CD14-positive monocyte (primary cell): ENCODE results near the gene CHRNB1. TPM values are rescaled to one million over a fixed set of nuclear protein-coding genes. Genes with fewer than 3 reads are reported as not detected.

Source experiments
- DNase-seq, 3 donors: peaks; one replicate each; pipeline ENCODE4 v3.0.0-alpha.2; 2011 to 2022
- H2AFZ ChIP-seq: 2 replicates; pipeline ENCODE4 v1.6.0; 2012; ENCODE audit warnings: mild to moderate bottlenecking, low read depth, low read length, inconsistent platforms; ENCODE audit not compliant: insufficient read depth, poor library complexity, severe bottlenecking
- H3K27ac ChIP-seq, 2 donors: 1 replicate in 1 of 2; 2 replicates in 1 of 2; pipeline ENCODE4 v1.5.1; 2012 to 2013; ENCODE audit warnings: low read length in 2 of 2, control low read depth in 1 of 2, inconsistent platforms in 1 of 2, low read depth in 1 of 2, mild to moderate bottlenecking in 1 of 2
- H3K27me3 ChIP-seq, 2 donors: one replicate each; pipeline versions ENCODE4 v1.6.0 to v1.6.1; 2011 to 2013; ENCODE audit warnings: low read length in 2 of 2; ENCODE audit not compliant: control insufficient read depth in 2 of 2, insufficient read depth in 2 of 2
- H3K36me3 ChIP-seq, 2 donors: replicated peaks in 1 of 2; 1 replicate in 1 of 2; 2 replicates in 1 of 2; pipeline versions ENCODE4 v1.5.1 to v1.6.1; 2012 to 2013; ENCODE audit warnings: low read length in 2 of 2, control low read depth in 1 of 2, inconsistent platforms in 1 of 2, mild to moderate bottlenecking in 1 of 2; ENCODE audit not compliant: insufficient read depth in 2 of 2, control insufficient read depth in 1 of 2
- H3K4me1 ChIP-seq, 2 donors: 1 replicate in 1 of 2; 2 replicates in 1 of 2; pipeline versions ENCODE4 v1.5.1 to v1.6.1; 2012 to 2013; ENCODE audit warnings: low read length in 2 of 2, control low read depth in 1 of 2, inconsistent platforms in 1 of 2, mild to moderate bottlenecking in 1 of 2, moderate library complexity in 1 of 2; ENCODE audit not compliant: insufficient read depth in 2 of 2, control insufficient read depth in 1 of 2
- H3K4me2 ChIP-seq: replicated peaks from 2 replicates; pipeline ENCODE3; 2012; ENCODE audit warnings: low read length, moderate library complexity, mild to moderate bottlenecking; ENCODE audit not compliant: poor library complexity, severe bottlenecking; ENCODE audit errors: extremely low read depth
- H3K4me3 ChIP-seq, 3 experiments: fragments of 200-600 bp in 1 of 3; sonication (generic) in 1 of 3; replicated peaks in 1 of 3; 1 replicate in 2 of 3; 2 replicates in 1 of 3; pipeline ENCODE4 v1.5.1; 2011 to 2013; ENCODE audit warnings: low read length in 3 of 3, mild to moderate bottlenecking in 3 of 3, control low read depth in 2 of 3, low read depth in 2 of 3, inconsistent platforms in 1 of 3, moderate library complexity in 1 of 3
- H3K79me2 ChIP-seq: 2 replicates; pipeline ENCODE4 v1.6.0; 2012; ENCODE audit warnings: mild to moderate bottlenecking, control low read depth, inconsistent platforms, low read length, moderate library complexity; ENCODE audit not compliant: insufficient read depth
- H3K9ac ChIP-seq: 2 replicates; pipeline ENCODE4 v1.6.0; 2017; ENCODE audit warnings: low read length, mild to moderate bottlenecking; ENCODE audit not compliant: insufficient read depth, poor library complexity, severe bottlenecking
- H3K9me3 ChIP-seq, 2 donors: replicated peaks in 1 of 2; 1 replicate in 1 of 2; 2 replicates in 1 of 2; pipeline versions ENCODE4 v1.5.1 to v1.6.1; 2012 to 2013; ENCODE audit warnings: low read length in 2 of 2, control low read depth in 1 of 2; ENCODE audit not compliant: control insufficient read depth in 1 of 2, insufficient read depth in 1 of 2
- H4K20me1 ChIP-seq: 2 replicates; pipeline ENCODE4 v1.6.0; 2012; ENCODE audit warnings: mild to moderate bottlenecking, low read length, control low read depth, moderate library complexity; ENCODE audit not compliant: insufficient read depth
- H3K27ac Mint-ChIP-seq, 7 donors: one replicate each; pipeline ENCODE4 v1.8.0; 2020; ENCODE audit warnings: mild to moderate bottlenecking in 7 of 7, mixed read lengths in 7 of 7, moderate library complexity in 6 of 7, inconsistent platforms in 2 of 7
- H3K27me3 Mint-ChIP-seq, 3 donors: one replicate each; pipeline ENCODE4 v1.8.0; 2021 to 2022; ENCODE audit warnings: low read depth in 3 of 3, mild to moderate bottlenecking in 3 of 3, mixed read lengths in 3 of 3, moderate library complexity in 3 of 3, inconsistent platforms in 1 of 3
- H3K36me3 Mint-ChIP-seq, 2 donors: one replicate each; pipeline ENCODE4 v1.8.0; 2020; ENCODE audit warnings: mixed read lengths in 2 of 2, inconsistent platforms in 1 of 2, mild to moderate bottlenecking in 1 of 2
- H3K4me1 Mint-ChIP-seq: one replicate; pipeline ENCODE4 v1.8.0; 2020; ENCODE audit warnings: mild to moderate bottlenecking, mixed read lengths
- H3K4me3 Mint-ChIP-seq, 2 donors: one replicate each; pipeline ENCODE4 v1.8.0; 2020; ENCODE audit warnings: mild to moderate bottlenecking in 2 of 2, mixed read lengths in 2 of 2, moderate library complexity in 1 of 2
- H3K9me3 Mint-ChIP-seq, 7 donors: one replicate each; pipeline ENCODE4 v1.8.0; 2020 to 2022; ENCODE audit warnings: mixed read lengths in 7 of 7, mild to moderate bottlenecking in 6 of 7, moderate library complexity in 6 of 7, inconsistent platforms in 2 of 7
- WGBS: methylation state at CpG from one replicate; pipeline ENCODE4 v1.1.5; 2013; ENCODE audit warnings: missing lambda C conversion rate; ENCODE audit not compliant: insufficient coverage; 5-methylcytosine and 5-hydroxymethylcytosine counted together
- intact Hi-C, 2 donors: fragments of 100-400 bp; cut with micrococcal nuclease; formaldehyde crosslinking; loops; one replicate each; pipeline versions ENCODE4 v1.15.0 to v1.15.1; 2023
- polyA plus RNA-seq, 3 donors: library from polyadenylated mRNA; depleted of rRNA in 1 of 3; unstranded in 2 of 3; stranded (reverse) in 1 of 3; fragments of 300-500 nt in 2 of 3; fragments of >200 nt in 1 of 3; fragmentation: Illumina TruSeq in 2 of 3; gene quantifications; 1 replicate in 2 of 3; 2 replicates in 1 of 3; pipeline ENCODE4 v1.2.3, GENCODE V29; 2012 to 2021
- TF ChIP-seq, protein P1 (sequence below): fragments of 200-600 bp; IDR thresholded peaks from one replicate; pipeline ENCODE4 v1.8.0; 2022; ENCODE audit warnings: antibody characterized with exemption, mild to moderate bottlenecking

The CHRNB1 gene
- polyA plus RNA-seq, 3 donors: 9.3 to 15.7 (median 14.7) TPM

DNA sequence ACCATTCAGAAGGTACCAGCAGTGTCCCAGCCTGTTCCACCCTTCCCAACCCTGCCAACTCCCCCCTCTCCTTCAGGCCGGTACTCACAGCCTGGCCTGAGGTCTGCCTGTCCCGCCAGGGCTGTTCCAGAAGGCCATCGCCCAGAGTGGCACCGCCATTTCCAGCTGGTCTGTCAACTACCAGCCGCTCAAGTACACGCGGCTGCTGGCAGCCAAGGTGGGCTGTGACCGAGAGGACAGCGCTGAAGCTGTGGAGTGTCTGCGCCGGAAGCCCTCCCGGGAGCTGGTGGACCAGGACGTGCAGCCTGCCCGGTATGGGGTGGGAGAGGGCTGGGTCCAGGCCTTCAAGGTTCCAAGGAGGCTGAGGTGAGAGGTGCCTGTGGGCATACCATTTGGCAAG lies 30.0 kb upstream of the CHRNB1 start:
- Histone ChIP-seq H3K4me3 (no peak overlapping the region), H3K4me2 (no peak overlapping the region), H3K4me1 (no peaks in the 10 kb centered on the region), H3K36me3 (no peaks in the 10 kb centered on the region), H4K20me1 (no peaks in the 10 kb centered on the region), H3K9ac (no peak overlapping the region), H3K27ac (no peak overlapping the region), H2AFZ (no peak overlapping the region), H3K27me3 (no peaks in the 10 kb centered on the region), H3K9me3 (no peaks in the 10 kb centered on the region), H3K79me2 (no peaks in the 10 kb centered on the region)
- intact Hi-C loops: no loop called here
- H3K27me3 Mint-ChIP-seq: peaks cover 4 to 18% (median 10%) of the 10 kb centered on the region in 3 donors
- no peaks in the 10 kb centered on the region for H3K4me1 Mint-ChIP-seq
- no peak overlapping the region for H3K4me3 Mint-ChIP-seq
- H3K9me3 Mint-ChIP-seq: no peaks in the 10 kb centered on the region
- no peak for DNase-seq
- no peaks in the 10 kb centered on the region for H3K36me3 Mint-ChIP-seq
- 86% methylated on average over 11 of the region's 14 CpGs for WGBS
- TF ChIP-seq, protein P1, sequence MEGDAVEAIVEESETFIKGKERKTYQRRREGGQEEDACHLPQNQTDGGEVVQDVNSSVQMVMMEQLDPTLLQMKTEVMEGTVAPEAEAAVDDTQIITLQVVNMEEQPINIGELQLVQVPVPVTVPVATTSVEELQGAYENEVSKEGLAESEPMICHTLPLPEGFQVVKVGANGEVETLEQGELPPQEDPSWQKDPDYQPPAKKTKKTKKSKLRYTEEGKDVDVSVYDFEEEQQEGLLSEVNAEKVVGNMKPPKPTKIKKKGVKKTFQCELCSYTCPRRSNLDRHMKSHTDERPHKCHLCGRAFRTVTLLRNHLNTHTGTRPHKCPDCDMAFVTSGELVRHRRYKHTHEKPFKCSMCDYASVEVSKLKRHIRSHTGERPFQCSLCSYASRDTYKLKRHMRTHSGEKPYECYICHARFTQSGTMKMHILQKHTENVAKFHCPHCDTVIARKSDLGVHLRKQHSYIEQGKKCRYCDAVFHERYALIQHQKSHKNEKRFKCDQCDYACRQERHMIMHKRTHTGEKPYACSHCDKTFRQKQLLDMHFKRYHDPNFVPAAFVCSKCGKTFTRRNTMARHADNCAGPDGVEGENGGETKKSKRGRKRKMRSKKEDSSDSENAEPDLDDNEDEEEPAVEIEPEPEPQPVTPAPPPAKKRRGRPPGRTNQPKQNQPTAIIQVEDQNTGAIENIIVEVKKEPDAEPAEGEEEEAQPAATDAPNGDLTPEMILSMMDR: no peak
- H3K27ac Mint-ChIP-seq: no peak overlapping the region

DNA sequence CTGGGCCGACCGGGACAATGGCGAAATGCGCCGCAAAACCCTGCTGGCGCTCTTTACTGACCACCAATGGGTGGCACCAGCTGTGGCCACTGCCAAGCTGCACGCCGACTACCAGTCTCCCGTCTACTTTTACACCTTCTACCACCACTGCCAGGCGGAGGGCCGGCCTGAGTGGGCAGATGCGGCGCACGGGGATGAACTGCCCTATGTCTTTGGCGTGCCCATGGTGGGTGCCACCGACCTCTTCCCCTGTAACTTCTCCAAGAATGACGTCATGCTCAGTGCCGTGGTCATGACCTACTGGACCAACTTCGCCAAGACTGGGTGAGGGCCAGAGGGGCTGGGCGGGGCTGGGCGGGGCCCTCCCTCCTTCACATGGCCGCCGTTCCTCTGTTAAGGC lies 29.1 kb upstream of the CHRNB1 start:
- H3K9me3 Mint-ChIP-seq: no peaks in the 10 kb centered on the region
- Histone ChIP-seq H3K79me2 (no peaks in the 10 kb centered on the region), H3K4me3 (no peak overlapping the region), H3K36me3 (no peaks in the 10 kb centered on the region), H3K27ac (no peak overlapping the region), H3K9me3 (no peaks in the 10 kb centered on the region), H3K27me3 (no peaks in the 10 kb centered on the region), H2AFZ (no peak overlapping the region), H4K20me1 (no peaks in the 10 kb centered on the region), H3K4me2 (no peak overlapping the region), H3K4me1 (no peaks in the 10 kb centered on the region), H3K9ac (no peak overlapping the region)
- no peaks in the 10 kb centered on the region for H3K36me3 Mint-ChIP-seq
- TF ChIP-seq, protein P1: no peak
- H3K27ac Mint-ChIP-seq: no peak overlapping the region
- 94% methylated on average over 21 of the region's 23 CpGs for WGBS
- intact Hi-C loops: no loop called here
- H3K27me3 Mint-ChIP-seq: peaks cover 1 to 14% (median 7%) of the 10 kb centered on the region in 3 donors
- DNase-seq: no peak
- H3K4me3 Mint-ChIP-seq: no peak overlapping the region
- H3K4me1 Mint-ChIP-seq: no peaks in the 10 kb centered on the region
